Measurements from ENCODE around the gene SPEN.
"Not testable (repeated sequence)": the region's sequence is repeated elsewhere in the genome, so short reads cannot be mapped to it uniquely, and the experiment has no call there.

The SPEN gene

DNA sequence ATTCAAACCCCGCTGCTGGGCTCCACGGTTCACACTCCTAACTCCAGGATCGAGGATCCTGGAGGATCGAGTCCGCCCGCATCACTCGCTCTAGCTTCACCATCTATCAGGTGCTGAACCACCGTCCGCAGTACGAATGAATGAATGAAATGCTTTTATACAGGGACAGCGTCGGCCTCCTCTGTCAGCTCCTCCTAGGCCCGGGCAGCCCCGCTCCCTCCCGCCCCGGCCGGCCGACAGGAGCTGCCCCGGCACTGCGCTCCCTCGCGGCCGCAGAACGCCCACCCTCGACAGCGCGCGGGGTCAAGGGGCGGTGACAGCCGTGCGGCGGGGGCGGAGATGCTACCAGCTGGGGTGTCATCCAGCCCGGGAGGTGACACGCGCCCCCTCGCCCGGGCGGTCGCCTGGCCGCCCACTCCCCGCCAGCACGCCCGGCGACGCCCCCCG, 127.9 kb downstream of the SPEN start:
- peak overlapping the region in 2 of 3 experiments; percentile 48 to 75 for H3K27ac Mint-ChIP-seq

DNA sequence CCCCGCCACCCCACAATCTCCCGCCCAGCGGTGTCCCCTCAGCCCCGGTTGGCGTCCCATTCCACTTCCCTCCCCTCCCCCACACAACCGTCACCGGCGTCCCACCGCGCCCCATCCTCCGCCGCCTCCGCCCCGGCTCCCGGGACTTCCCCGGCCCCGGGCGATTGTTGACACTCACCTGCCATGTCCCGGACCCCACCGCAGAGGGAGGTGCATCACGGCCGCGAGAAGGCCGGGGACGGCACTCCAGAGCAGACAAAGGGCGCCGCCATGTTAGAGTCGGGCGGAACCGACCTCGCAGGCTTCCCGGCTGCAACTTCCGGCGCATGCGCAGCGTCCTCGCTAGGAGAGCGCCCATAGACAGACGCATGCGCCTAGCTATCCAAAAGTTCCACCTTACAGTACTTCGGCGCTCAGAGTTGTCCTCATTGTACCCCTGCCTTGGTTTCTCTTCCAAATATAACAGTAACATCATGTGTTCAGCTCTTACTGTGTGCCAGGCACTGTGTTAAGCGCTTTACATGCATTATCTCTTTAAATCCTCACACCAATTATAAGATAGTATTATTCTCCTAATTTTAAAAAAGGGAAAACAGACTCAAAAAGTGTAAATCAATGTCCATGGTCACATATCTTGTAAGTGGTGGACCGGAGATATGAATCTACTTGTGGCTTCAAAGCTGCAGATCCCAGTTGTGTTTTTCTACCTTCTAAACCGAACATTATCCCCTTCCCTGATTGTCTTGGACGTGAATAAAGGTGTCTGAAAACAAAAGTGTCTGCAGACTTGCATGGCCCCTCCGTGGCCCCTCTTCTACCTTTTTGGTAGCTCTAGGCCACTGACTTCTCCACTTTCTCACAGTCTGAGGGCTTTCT, 128.5 kb downstream of the SPEN start, which contains the start of gene ZBTB17:
Gene ZBTB17, minus strand, starts transcription at position 297 of the 876 bp plus-strand sequence. CDS start 27,606 bp downstream, outside the sequence.
- H3K27me3 Mint-ChIP-seq (ENCODE audit: low read depth): no peaks in the 10 kb centered on the region
- H3K9me3 Mint-ChIP-seq: peaks cover 7% of the 10 kb centered on the region
- peaks cover 25% of the 10 kb centered on the region for H3K36me3 Mint-ChIP-seq (ENCODE audit: low read depth)
- peak within 1 kb of the TSS; percentile 92 to 94 (median 94) for H3K4me3 Mint-ChIP-seq
- peak within 1 kb of the TSS; percentile 63 to 77 (median 75) for H3K27ac Mint-ChIP-seq
- TF ChIP-seq, protein P1, sequence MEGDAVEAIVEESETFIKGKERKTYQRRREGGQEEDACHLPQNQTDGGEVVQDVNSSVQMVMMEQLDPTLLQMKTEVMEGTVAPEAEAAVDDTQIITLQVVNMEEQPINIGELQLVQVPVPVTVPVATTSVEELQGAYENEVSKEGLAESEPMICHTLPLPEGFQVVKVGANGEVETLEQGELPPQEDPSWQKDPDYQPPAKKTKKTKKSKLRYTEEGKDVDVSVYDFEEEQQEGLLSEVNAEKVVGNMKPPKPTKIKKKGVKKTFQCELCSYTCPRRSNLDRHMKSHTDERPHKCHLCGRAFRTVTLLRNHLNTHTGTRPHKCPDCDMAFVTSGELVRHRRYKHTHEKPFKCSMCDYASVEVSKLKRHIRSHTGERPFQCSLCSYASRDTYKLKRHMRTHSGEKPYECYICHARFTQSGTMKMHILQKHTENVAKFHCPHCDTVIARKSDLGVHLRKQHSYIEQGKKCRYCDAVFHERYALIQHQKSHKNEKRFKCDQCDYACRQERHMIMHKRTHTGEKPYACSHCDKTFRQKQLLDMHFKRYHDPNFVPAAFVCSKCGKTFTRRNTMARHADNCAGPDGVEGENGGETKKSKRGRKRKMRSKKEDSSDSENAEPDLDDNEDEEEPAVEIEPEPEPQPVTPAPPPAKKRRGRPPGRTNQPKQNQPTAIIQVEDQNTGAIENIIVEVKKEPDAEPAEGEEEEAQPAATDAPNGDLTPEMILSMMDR (IDR thresholded peaks at IDR 0.05; ENCODE audit: unreplicated experiment in 3 of 3): no peak
- peaks cover 18% of the 10 kb centered on the region for H3K4me1 Mint-ChIP-seq

More for the DNA sequence above, 127.9 kb downstream of the SPEN start:
- Mint-ChIP-seq H3K4me3 (peak overlapping the region; percentile 92 to 94 (median 94)), H3K27me3 (ENCODE audit: low read depth) (no peaks in the 10 kb centered on the region), H3K36me3 (ENCODE audit: low read depth) (peaks cover 32% of the 10 kb centered on the region), H3K4me1 (peaks cover 18% of the 10 kb centered on the region), H3K9me3 (peaks cover 5% of the 10 kb centered on the region)
- TF ChIP-seq, protein P1 (IDR thresholded peaks at IDR 0.05; ENCODE audit: unreplicated experiment in 3 of 3): peak in 1 of 3 experiments; percentile 41

DNA sequence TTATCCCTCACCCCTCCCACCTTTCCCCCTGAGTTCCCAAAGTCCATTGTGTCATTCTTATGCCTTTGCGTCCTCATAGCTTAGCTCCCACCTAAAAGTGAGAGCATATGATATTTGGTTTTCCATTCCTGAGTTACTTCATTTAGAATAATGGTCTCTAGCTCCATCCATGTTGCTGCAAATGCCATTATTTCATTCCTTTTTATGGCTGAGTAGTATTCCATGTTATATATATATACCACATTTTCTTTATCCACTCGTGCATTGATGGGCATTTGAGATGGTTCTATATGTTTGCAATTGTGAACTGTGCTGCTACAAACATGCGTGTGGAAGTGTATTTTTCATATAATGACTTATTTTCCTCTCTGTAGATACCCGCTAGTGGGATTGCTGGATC, 130.4 kb downstream of the SPEN start:
- Mint-ChIP-seq H3K4me3 (peak overlapping the region in 1 of 3 experiments; percentile 60), H3K36me3 (ENCODE audit: low read depth) (peaks cover 11% of the 10 kb centered on the region), H3K4me1 (peaks cover 18% of the 10 kb centered on the region)
- not testable (repeated sequence) for H3K27me3 Mint-ChIP-seq (ENCODE audit: low read depth); H3K27ac Mint-ChIP-seq; H3K9me3 Mint-ChIP-seq

DNA sequence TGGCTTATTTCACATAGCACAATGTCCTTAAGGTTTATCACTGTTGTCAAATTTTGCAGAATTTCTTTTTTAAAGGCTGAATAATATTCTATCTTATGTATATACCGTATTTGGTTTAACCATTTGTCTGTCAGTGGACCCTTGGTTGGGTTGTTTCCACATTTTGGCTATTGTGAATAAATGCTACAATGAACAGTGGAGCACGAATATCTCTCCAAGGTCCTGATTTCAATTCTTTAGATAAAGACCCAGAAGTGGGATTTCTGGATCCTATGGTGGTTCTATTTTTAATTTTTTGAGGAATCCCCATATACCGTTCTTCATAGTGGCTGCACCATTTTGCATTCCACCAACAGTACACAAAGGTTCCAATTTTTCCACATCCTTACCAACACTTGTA, 134.2 kb downstream of the SPEN start:
- H3K27me3 Mint-ChIP-seq (ENCODE audit: low read depth): peaks cover 14% of the 10 kb centered on the region
- no peak overlapping the region for H3K27ac Mint-ChIP-seq
- peaks cover 9% of the 10 kb centered on the region for H3K9me3 Mint-ChIP-seq
- H3K36me3 Mint-ChIP-seq (ENCODE audit: low read depth): no peaks in the 10 kb centered on the region
- no peak overlapping the region for H3K4me3 Mint-ChIP-seq
- TF ChIP-seq, protein P1 (IDR thresholded peaks at IDR 0.05; ENCODE audit: unreplicated experiment in 3 of 3): no peak
- peaks cover 2% of the 10 kb centered on the region for H3K4me1 Mint-ChIP-seq

DNA sequence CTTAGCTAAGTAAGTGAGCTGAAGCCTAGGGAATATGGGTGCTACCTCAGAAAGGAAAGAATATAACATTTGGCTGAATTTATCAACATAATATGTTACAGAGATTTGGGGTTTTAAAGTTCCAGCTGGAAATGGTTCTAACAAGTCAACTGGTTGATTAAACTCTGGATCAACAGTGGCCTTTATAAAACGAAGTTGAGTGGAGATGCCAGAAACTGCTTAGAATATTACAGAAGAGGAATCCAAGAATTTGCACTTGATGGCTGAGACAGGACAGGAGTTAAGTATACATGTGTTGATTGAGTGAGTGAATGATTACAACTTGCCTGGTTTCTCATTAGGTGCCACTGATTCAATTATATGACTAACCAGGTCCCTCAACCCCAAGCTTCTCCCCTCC, 135.8 kb downstream of the SPEN start:
- Mint-ChIP-seq H3K4me3 (no peak overlapping the region), H3K4me1 (no peaks in the 10 kb centered on the region), H3K36me3 (ENCODE audit: low read depth) (no peaks in the 10 kb centered on the region), H3K27ac (no peak overlapping the region), H3K9me3 (peaks cover 9% of the 10 kb centered on the region), H3K27me3 (ENCODE audit: low read depth) (peaks cover 14% of the 10 kb centered on the region)
- TF ChIP-seq, protein P1 (IDR thresholded peaks at IDR 0.05; ENCODE audit: unreplicated experiment in 3 of 3): no peak

DNA sequence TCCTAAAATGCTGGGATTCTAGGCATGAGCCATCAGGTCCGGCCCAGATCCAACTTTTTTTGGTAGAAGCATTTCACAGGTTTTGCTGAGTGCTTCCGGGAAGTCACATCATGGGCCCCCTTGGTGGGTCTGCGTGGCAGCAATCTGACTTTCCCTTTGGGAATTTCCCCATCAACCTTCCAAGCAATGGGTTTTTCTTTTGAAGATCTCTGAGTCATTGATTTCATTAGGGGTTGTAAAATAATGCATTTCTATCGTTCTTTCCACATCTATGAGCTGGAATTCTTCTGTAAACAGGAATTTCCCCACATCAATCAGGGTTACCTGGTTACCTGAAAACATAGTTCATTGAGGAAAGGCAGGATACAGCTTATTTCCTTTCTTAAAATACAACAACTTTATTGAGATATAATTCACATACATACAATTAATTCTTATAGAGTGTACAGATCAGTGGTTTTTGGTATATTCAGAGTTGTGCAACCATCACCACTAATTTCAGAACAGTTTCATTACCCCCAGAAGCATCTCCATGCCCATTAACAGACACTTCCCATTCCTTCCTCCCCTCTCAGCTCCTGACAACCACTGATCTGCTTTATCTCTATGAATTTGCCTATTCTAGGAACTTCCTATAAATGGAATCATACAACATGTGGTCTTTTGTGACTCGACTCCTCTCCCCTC, 138.2 kb downstream of the SPEN start:
- Mint-ChIP-seq H3K4me3 (no peak overlapping the region), H3K4me1 (no peaks in the 10 kb centered on the region), H3K27me3 (ENCODE audit: low read depth) (peaks cover 22% of the 10 kb centered on the region), H3K27ac (no peak overlapping the region), H3K9me3 (peaks cover 4% of the 10 kb centered on the region), H3K36me3 (ENCODE audit: low read depth) (no peaks in the 10 kb centered on the region)
- TF ChIP-seq, protein P1 (IDR thresholded peaks at IDR 0.05; ENCODE audit: unreplicated experiment in 3 of 3): no peak
